ENCODE measurements around the gene ETV6.

ETV6 gene

GRCh38 chr12:11746024-11746771 lies 96.7 kb downstream of the ETV6 start:
- DNase-seq = no peak

DNA sequence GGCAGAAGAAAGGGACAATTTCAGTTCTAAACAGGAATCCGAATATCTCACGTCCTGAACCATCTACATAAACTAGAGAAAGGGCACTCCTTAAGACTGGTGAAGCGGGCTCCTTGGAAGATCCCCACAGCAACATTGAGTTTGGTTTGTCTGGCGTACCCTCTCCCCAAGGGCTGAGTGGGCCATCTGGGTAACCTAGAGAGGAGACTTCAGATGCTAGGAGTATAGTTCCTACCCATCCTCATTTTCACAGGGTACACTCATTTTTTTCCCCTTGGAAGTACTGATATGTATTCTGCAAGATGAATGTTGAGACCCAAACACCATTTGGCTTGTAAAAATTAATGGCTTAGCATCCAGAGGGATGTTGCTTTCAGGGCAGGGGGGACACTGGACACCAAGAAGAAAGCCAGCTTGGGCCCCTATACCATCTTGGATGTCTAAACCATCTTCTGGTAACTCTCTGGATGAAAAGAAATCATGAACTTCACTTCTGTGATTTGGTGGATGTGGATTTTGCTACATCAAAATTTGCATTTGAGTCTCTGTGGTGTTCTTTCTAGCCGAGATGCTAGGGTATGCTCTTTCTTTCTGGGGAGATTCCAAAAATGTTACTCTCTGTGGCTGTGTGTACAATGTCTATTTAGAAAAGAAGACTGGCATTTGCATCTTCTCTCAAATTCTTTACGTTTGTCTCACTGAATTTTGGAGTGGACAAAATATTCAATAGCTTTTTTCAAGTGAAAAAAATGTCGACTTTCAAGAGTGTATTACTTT lies 97.7 kb downstream of the ETV6 start:
- no peak for DNase-seq

- no peak for DNase-seq
Observed at GRCh38 chr12:11747969-11748368, 98.5 kb downstream of the ETV6 start.

GRCh38 chr12:11748903-11749302 lies 99.4 kb downstream of the ETV6 start:
- DNase-seq = no peak

DNA sequence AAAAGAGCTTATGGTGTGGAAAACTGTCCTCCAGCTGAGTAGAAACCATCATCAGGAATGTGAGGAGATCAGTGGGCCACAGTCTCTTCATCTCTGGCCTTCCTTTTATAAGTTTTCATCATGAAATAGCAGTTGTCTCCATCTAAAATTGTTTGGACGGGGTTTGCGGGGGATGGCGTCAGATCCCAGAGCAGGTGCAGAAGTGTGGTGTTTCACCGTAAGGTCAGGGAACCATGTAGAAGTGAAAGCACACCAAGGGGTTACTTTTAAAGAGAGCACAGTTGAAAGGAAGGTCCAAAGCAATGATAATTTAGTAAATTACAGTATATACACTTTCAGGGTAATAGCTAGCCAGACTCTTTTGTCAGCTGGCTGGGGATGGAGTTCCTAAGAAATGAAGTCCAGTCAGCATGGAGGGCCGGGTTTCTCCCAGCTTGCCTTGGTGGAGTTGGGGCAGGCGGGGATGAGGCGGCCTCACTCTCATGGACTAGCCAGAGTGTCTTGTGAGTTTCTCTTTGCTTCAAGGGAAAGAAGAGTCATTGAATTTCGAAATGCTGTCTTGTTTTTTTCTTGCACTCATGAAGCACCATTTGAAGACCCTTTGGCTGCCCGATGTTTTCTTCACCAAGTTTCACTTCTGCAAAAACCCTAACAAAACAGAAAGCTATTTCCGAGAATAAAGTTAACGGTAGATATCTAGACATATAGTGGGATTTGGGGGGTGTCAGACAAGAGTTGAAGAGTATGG lies 100.6 kb downstream of the ETV6 start:
- DNase-seq = no peak

- no peak for DNase-seq
Observed at GRCh38 chr12:11752403-11753149, 103.1 kb downstream of the ETV6 start.

- DNase-seq = no peak
Observed at GRCh38 chr12:11753150-11753499, 103.7 kb downstream of the ETV6 start.

GRCh38 chr12:11753826-11754225 lies 104.4 kb downstream of the ETV6 start:
- DNase-seq = no peak

GRCh38 chr12:11754256-11754655 lies 104.8 kb downstream of the ETV6 start:
- DNase-seq = no peak

DNA sequence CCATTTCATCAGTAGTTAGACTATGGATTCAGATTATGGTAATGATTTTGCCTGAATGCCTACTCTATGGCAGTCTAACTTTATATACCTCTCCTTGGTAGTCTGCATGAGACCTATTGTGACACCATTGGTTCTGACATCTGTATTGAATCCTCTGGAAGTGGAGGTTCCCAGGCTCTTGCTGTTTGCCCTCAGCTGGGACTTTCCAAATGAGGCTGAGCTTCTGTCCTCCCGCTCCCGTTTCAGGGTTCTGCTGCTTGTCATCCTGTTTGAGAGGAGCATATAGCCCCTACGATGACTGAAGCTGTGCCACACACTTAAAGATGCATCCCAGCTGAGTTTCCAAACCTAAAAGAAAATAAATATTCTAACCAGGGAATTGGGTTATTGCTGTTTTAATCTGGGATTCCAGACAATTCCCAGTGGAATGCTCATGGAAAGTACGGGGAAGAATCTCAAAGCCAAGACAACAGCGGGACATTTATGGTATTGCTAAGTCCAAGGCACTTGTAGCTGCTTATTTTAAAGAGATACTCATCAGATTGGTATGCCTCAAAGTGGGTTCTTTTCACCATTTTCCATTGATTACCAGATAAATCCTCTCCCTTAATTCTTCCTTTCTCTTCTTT lies 105.9 kb downstream of the ETV6 start:
- DNase-seq = no peak

- no peak for DNase-seq
Observed at GRCh38 chr12:11756022-11756421, 106.5 kb downstream of the ETV6 start.

DNA sequence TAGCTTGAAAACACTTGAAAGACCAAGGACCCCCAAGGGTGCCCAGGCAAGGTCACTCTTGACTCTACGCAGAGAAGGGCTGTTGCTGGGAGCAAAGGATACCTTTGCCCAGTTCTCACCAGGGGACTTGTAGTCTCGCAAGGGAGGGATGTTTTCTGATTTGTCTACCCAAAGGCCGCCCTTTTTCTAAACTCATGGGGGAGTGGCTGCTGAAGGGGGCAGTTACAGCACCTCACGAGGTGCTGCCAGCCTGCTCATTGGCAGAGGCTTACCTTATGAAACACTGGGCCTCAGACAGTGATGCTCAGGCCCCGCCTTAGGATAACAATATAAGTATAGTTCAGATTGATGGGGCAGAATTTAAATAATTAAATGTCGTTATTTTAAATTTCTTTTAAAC lies 107.0 kb downstream of the ETV6 start:
- no peak for DNase-seq

- no peak for DNase-seq
Observed at GRCh38 chr12:11757095-11757494, 107.6 kb downstream of the ETV6 start.

DNA sequence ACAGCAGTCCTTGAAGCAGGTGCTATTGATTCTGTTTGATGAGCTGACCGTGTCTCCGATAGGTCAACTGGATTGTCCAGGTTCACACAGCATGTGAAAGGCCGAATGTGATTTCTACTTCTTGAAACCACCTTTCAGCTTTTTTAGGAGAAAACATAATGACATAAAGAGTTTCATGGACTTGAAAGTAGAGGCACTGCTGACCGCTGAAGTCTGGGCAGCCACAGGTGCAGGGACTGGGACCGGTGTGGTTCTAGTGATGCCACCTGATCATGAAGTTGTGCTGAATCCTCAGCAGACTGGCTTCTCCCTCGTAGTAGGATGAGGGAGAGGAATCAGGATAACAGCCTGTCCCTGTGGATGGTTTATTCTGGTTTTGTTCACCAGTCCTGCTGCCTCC lies 108.1 kb downstream of the ETV6 start:
- no peak for DNase-seq

- no peak for DNase-seq
Observed at GRCh38 chr12:11758087-11758486, 108.6 kb downstream of the ETV6 start.

- no peak for DNase-seq
Observed at GRCh38 chr12:11758510-11759493, 109.3 kb downstream of the ETV6 start.

DNA sequence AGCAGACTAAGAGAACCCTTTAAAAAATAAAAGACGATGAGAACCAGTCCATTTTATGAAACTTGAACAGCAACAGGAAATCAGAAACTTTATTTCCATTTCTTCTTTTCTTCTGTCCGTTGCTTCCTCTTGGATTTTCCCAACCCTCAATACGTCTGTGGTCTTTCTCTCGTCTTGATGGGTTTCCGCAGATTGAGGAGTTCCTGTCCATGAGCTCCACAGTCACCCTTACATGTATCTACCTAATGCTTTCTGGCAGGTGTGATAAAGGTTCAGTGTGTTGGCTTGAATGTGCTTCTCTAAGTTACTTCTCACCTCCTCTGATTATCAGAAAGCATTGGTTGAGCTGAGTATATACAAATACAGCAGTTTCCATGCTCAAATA lies 110.0 kb downstream of the ETV6 start:
- DNase-seq = no peak

GRCh38 chr12:11759899-11760298 lies 110.4 kb downstream of the ETV6 start:
- no peak for DNase-seq

- DNase-seq = no peak
Observed at GRCh38 chr12:11761869-11762567, 112.5 kb downstream of the ETV6 start.

DNA sequence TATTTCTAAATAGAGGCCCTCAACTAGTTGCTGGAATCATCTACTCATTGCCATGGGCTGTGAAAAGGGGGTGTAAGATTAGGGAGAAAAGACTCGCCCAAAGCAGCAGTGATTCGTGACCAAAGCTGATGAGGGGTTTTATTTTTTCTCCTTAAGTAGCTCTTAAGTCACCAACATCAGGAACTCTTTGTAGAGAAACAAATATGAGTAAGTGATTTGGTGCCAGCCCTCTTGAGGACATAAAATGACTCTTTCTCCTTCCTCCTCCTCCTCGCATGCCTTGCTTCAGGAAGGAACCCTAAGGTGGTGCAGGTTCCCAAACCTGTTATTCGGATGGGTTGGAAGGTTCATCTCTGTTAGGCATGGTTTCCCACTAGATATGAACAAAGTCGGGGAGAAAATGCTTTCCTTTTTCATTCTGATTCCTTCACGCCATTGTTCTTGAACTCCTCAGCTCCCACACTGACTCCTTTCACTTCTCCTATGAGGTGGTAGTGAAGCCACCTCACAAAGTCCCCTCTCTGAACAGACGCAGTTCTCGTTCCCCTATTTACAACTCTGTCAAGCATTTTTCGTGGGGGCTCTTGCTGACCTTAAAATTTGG lies 113.4 kb downstream of the ETV6 start:
- no peak for DNase-seq
